ENCODE measurements around the gene CLEC2L. TPM values are rescaled to one million over a fixed set of nuclear protein-coding genes. Genes with fewer than 3 reads are reported as not detected.

CLEC2L gene
- total RNA-seq, 1 experiment from 2014 or later = not detected

DNA sequence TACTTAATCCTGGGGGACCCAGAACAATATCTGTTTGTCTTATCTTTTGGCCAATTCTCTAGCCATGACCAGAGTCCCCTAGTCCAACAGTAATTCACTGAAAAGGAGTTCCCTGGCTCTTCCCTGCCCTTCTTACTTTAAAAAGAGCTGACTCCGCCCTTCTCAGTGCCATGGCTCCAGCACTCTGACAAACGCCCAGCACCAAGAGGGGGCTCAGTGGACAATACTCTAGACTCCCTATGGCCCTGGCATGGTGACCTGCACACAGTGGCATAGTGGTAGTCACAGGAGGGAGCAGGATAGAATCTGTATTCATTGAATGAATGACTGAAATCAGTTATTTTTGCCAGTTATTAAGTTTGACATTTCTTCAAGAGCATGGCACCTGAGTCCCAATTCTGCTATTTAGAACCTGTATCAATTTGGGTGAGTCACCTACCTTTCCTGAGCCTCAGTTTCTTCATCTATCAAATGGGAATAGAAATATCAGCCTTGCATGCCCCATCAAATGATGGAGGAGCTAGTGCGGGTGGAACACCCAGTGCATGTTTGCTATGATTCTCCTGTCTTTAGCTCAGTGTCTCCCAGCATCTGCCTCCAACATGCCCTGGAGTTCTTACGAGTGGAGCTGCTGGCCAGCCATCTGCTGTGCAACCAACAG lies 69.4 kb downstream of the CLEC2L start:
- H3K27me3 ChIP-seq (ENCODE audit: insufficient read depth, low read length) = no peaks in the 10 kb centered on the region
- peaks cover 19 to 31% of the 10 kb centered on the region in 2 experiments for H3K36me3 ChIP-seq (ENCODE audit: control insufficient read depth in 1 of 2, insufficient read depth in 2 of 2, low read length in 2 of 2)
- H2AFZ ChIP-seq (ENCODE audit: low read depth, low read length, poor library complexity, severe bottlenecking) = no peak overlapping the region
- no TSS peak for BruUV-seq (replicated peaks)
- H4K20me1 ChIP-seq (ENCODE audit: insufficient read depth) = no peaks in the 10 kb centered on the region
- ATAC-seq = no peak
- no peaks in the 10 kb centered on the region for H3K9me3 ChIP-seq (ENCODE audit: control insufficient read depth in 1 of 2, insufficient read depth in 1 of 2, low read depth in 1 of 2, low read length in 2 of 2)
- no peak overlapping the region for H3K4me3 ChIP-seq (replicated peaks in 1 of 2; ENCODE audit: low read depth in 1 of 2, low read length in 2 of 2)
- no peaks in the 10 kb centered on the region for H3K4me1 ChIP-seq (ENCODE audit: control insufficient read depth in 1 of 2, insufficient read depth in 2 of 2, low read length in 2 of 2)
- TF ChIP-seq POLR2AphosphoS5 (IDR thresholded peaks at IDR 0.05; ENCODE audit: low read depth, low read length) (no peak), CBX3 (IDR thresholded peaks at IDR 0.05; ENCODE audit: low read depth) (no peak), FOSL1 (IDR thresholded peaks at IDR 0.05; ENCODE audit: low read depth) (no peak), EGR1 (IDR thresholded peaks at IDR 0.05; ENCODE audit: low read depth) (no peak)
- no peaks in the 10 kb centered on the region for H3K9me2 ChIP-seq (ENCODE audit: insufficient read depth)
- H3K79me2 ChIP-seq (ENCODE audit: insufficient read depth, low read length) = no peaks in the 10 kb centered on the region
- no peak for DNase-seq (ENCODE audit: low read depth, low spot score)
- ChIA-PET CTCF (interaction anchor here (1.6 to 4.2 kb wide), 2 partner anchors 9 kb away, joined by 7 to 16 read pairs; no protein-coding TSS in a partner anchor), POLR2A (no interaction called here), RAD21 (ENCODE audit: low non-redundant PET in 1 of 2, low total read pairs in 2 of 2, uncharacterized antibody in 2 of 2, unreplicated experiment in 2 of 2) (no interaction called here)
- no peak overlapping the region for H3K27ac ChIP-seq (ENCODE audit: low read depth, low read length)
- intact Hi-C loops (cut with micrococcal nuclease) = no loop called here
- no peak overlapping the region for H3K4me2 ChIP-seq (ENCODE audit: low read length)
- no peak overlapping the region for H3K9ac ChIP-seq (ENCODE audit: low read length)

DNA sequence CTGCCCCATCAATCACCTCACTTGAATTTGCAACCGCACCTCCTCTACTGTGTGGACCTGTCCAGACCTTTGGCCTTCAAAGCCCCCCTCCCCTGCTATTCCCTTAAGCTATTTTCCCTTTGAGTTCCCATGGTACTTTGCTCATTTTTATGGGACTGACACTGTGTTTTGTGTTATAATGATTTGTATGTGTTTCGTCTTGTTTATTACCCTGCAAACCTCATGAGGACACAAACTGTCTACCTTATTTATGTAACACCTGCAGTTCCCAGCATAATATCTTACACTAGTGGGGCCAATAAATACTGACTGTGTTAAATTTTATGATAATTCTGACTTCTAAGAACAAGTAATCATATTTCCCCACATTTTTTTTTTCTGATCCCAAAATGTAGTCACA lies 70.6 kb downstream of the CLEC2L start:
- TF ChIP-seq TCF7L2 (IDR thresholded peaks at IDR 0.05; ENCODE audit: borderline replicate concordance, extremely low read depth, insufficient read depth, insufficient read length) (no peak), JUND (IDR thresholded peaks at IDR 0.05) (no peak), FOSL1 (IDR thresholded peaks at IDR 0.05; ENCODE audit: low read depth) (no peak), EZH2 (IDR thresholded peaks at IDR 0.05) (no peak), EZH2phosphoT487 (IDR thresholded peaks at IDR 0.05; ENCODE audit: borderline replicate concordance) (no peak), ELF1 (IDR thresholded peaks at IDR 0.05; ENCODE audit: borderline replicate concordance, low read depth) (no peak), POLR2AphosphoS5 (IDR thresholded peaks at IDR 0.05; ENCODE audit: low read depth, low read length) (no peak), ZNF274 (IDR thresholded peaks at IDR 0.05; ENCODE audit: low read depth, low read length) (no peak), YY1 (IDR thresholded peaks at IDR 0.05; ENCODE audit: extremely low read depth, insufficient replicate concordance, low read depth, low read length) (no peak), EGR1 (IDR thresholded peaks at IDR 0.05; ENCODE audit: low read depth) (no peak), ZFX (IDR thresholded peaks at IDR 0.05) (no peak), SRF (IDR thresholded peaks at IDR 0.05; ENCODE audit: low read depth) (no peak), SP1 (IDR thresholded peaks at IDR 0.05; ENCODE audit: low read depth) (no peak), SIN3A (IDR thresholded peaks at IDR 0.05; ENCODE audit: low read depth) (no peak)
- TF ChIP-seq, protein P1, sequence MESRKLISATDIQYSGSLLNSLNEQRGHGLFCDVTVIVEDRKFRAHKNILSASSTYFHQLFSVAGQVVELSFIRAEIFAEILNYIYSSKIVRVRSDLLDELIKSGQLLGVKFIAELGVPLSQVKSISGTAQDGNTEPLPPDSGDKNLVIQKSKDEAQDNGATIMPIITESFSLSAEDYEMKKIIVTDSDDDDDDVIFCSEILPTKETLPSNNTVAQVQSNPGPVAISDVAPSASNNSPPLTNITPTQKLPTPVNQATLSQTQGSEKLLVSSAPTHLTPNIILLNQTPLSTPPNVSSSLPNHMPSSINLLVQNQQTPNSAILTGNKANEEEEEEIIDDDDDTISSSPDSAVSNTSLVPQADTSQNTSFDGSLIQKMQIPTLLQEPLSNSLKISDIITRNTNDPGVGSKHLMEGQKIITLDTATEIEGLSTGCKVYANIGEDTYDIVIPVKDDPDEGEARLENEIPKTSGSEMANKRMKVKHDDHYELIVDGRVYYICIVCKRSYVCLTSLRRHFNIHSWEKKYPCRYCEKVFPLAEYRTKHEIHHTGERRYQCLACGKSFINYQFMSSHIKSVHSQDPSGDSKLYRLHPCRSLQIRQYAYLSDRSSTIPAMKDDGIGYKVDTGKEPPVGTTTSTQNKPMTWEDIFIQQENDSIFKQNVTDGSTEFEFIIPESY (IDR thresholded peaks at IDR 0.05; ENCODE audit: extremely low read depth, insufficient replicate concordance, low read length) = no peak
- no peak overlapping the region for H2AFZ ChIP-seq (ENCODE audit: low read depth, low read length, poor library complexity, severe bottlenecking)
- BruUV-seq (replicated peaks) = no TSS peak
- H3K9ac ChIP-seq (ENCODE audit: low read length) = no peak overlapping the region
- no peaks in the 10 kb centered on the region for H3K79me2 ChIP-seq (ENCODE audit: insufficient read depth, low read length)
- H3K4me2 ChIP-seq (ENCODE audit: low read length) = no peak overlapping the region
- no peak for ATAC-seq
- no peak for DNase-seq (ENCODE audit: low read depth, low spot score)
- H3K9me3 ChIP-seq (ENCODE audit: control insufficient read depth in 1 of 2, insufficient read depth in 1 of 2, low read depth in 1 of 2, low read length in 2 of 2) = no peaks in the 10 kb centered on the region
- H3K27me3 ChIP-seq (ENCODE audit: insufficient read depth, low read length) = no peaks in the 10 kb centered on the region
- no peaks in the 10 kb centered on the region for H3K9me2 ChIP-seq (ENCODE audit: insufficient read depth)
- intact Hi-C loops (cut with micrococcal nuclease) = no loop called here
- H3K4me1 ChIP-seq (ENCODE audit: control insufficient read depth in 1 of 2, insufficient read depth in 2 of 2, low read length in 2 of 2) = no peaks in the 10 kb centered on the region
- peaks cover 19 to 31% of the 10 kb centered on the region in 2 experiments for H3K36me3 ChIP-seq (ENCODE audit: control insufficient read depth in 1 of 2, insufficient read depth in 2 of 2, low read length in 2 of 2)
- no peak overlapping the region for H3K27ac ChIP-seq (ENCODE audit: low read depth, low read length)
- no peak overlapping the region for H3K4me3 ChIP-seq (replicated peaks in 1 of 2; ENCODE audit: low read depth in 1 of 2, low read length in 2 of 2)
- RAD21 ChIA-PET (ENCODE audit: low non-redundant PET in 1 of 2, low total read pairs in 2 of 2, uncharacterized antibody in 2 of 2, unreplicated experiment in 2 of 2) = no interaction called here
- CTCF ChIA-PET = interaction anchor here (1.6 kb wide), 1 partner anchor 8 kb away, joined by 7 read pairs; no protein-coding TSS in a partner anchor
- POLR2A ChIA-PET = no interaction called here
- no peaks in the 10 kb centered on the region for H4K20me1 ChIP-seq (ENCODE audit: insufficient read depth)

All from HCT116 (cell line).